K562 (cell line): Measurements from ENCODE around the gene POLD4. TPM values are rescaled to one million over a fixed set of nuclear protein-coding genes. Genes with fewer than 3 reads are reported as not detected.

Experiments used
- CBX1 ChIP-seq: sonication (generic); IDR thresholded peaks from 2 replicates; pipeline ENCODE4 v1.6.1; 2016; ENCODE audit warnings: antibody characterized with exemption, low read depth, mild to moderate bottlenecking
- E2F6 ChIP-seq, 2 experiments: IDR thresholded peaks; 2 replicates each; pipeline ENCODE4 v1.6.1; 2011; ENCODE audit warnings: borderline replicate concordance in 1 of 2, control low read depth in 1 of 2, low read depth in 1 of 2, low read length in 1 of 2, mild to moderate bottlenecking in 1 of 2, mixed read lengths in 1 of 2, moderate library complexity in 1 of 2; ENCODE audit not compliant: insufficient read depth in 1 of 2, insufficient read length in 1 of 2, poor library complexity in 1 of 2, severe bottlenecking in 1 of 2; ENCODE audit errors: extremely low read depth in 1 of 2
- HNRNPLL ChIP-seq: fragments of 200-400 bp; formaldehyde crosslinking; IDR thresholded peaks from 2 replicates; pipeline ENCODE4 v1.6.1; 2017; ENCODE audit warnings: low read length, low read depth, mild to moderate bottlenecking; ENCODE audit not compliant: poor library complexity, severe bottlenecking
- ILF3 ChIP-seq: fragments of 450-650 bp; IDR thresholded peaks from 2 replicates; pipeline ENCODE4 v1.6.1; 2018; ENCODE audit warnings: antibody characterized with exemption, mild to moderate bottlenecking, moderate library complexity, borderline replicate concordance
- NEUROD1 ChIP-seq: fragments of 150-350 bp; IDR thresholded peaks from 2 replicates; pipeline ENCODE4 v1.6.1; 2014; ENCODE audit warnings: borderline replicate concordance, low read length, low read depth; ENCODE audit not compliant: partially characterized antibody
- NFIX ChIP-seq: fragments of 250-450 bp; sonication (Bioruptor Pico); IDR thresholded peaks from 2 replicates; pipeline ENCODE4 v1.4.0; 2020; ENCODE audit warnings: low read depth, mild to moderate bottlenecking, moderate library complexity
- NKRF ChIP-seq: fragments of 450-650 bp; IDR thresholded peaks from 2 replicates; pipeline ENCODE4 v1.6.1; 2016; ENCODE audit warnings: borderline replicate concordance
- NONO ChIP-seq, 2 experiments: fragments of 200-400 bp in 1 of 2; fragments of 450-650 bp in 1 of 2; formaldehyde crosslinking in 1 of 2; IDR thresholded peaks; 2 replicates each; pipeline ENCODE4 v1.6.1; 2017; ENCODE audit warnings: low read depth in 2 of 2, mild to moderate bottlenecking in 2 of 2, moderate library complexity in 2 of 2, low read length in 1 of 2
- RBM22 ChIP-seq: fragments of 200-400 bp; formaldehyde crosslinking; IDR thresholded peaks from 2 replicates; pipeline ENCODE4 v1.6.1; 2018; ENCODE audit warnings: low read length, low read depth; ENCODE audit not compliant: poor library complexity, severe bottlenecking
- RFX5 ChIP-seq: IDR thresholded peaks from 2 replicates; pipeline ENCODE4 v1.6.1; 2011; ENCODE audit warnings: low read depth, mild to moderate bottlenecking, improper control_type of control experiment, low read length
- ZNF324 ChIP-seq: fragments of 250-450 bp; sonication (Bioruptor Pico); IDR thresholded peaks from 2 replicates; pipeline ENCODE4 v1.4.0; 2020; ENCODE audit warnings: mild to moderate bottlenecking
- ZNF592 ChIP-seq: fragments of 450-650 bp; IDR thresholded peaks from 2 replicates; pipeline ENCODE4 v1.6.1; 2017; ENCODE audit warnings: antibody characterized with exemption, mild to moderate bottlenecking
- ZNF655 ChIP-seq: fragments of 250-450 bp; sonication (Bioruptor Pico); IDR thresholded peaks from 2 replicates; pipeline ENCODE4 v1.5.0; 2021
- polyA plus RNA-seq, 8 experiments: library from polyadenylated mRNA; depleted of rRNA in 4 of 8; stranded (reverse) in 5 of 8; unstranded in 3 of 8; fragments of >200 nt; fragmentation: Nextera tagmentation in 2 of 8; fragmentation: Illumina TruSeq in 1 of 8; extraction: Ambion mirVana in 2 of 8; extraction: Trizol in 1 of 8; gene quantifications; 2 replicates each; pipeline versions ENCODE4 v1.2.1 to v1.2.3, GENCODE V29; 2011 to 2014; ENCODE audit warnings: inconsistent platforms in 1 of 8, missing spikeins in 1 of 8
- total RNA-seq, 7 experiments: library from RNA; depleted of rRNA in 6 of 7; stranded (reverse); fragments of >200 nt in 6 of 7; fragmentation: Illumina TruSeq in 2 of 7; extraction: Trizol in 2 of 7; gene quantifications; 2 replicates each; pipeline versions ENCODE4 v1.2.1 to v1.2.3, GENCODE V29; 2011 to 2021; ENCODE audit warnings: low replicate concordance in 1 of 7

POLD4 gene
- total and polyA plus RNA-seq, 9 of the 15 experiments (the other 6 are each of a cell fraction or from before 2014, with no cell fraction given) = 5.8 to 64.5 (median 18.3) TPM

- no peak for TF ChIP-seq ZNF655 (CRISPR knock-in tag)
- TF ChIP-seq NEUROD1 = peak; percentile 60
- TF ChIP-seq ZNF592 = peak; percentile 76
- peak; percentile 94 to 99 for TF ChIP-seq E2F6 (IDR thresholded peaks at IDR 0.05; ENCODE audit: borderline replicate concordance in 1 of 2, extremely low read depth in 1 of 2, insufficient read depth in 1 of 2, insufficient read length in 1 of 2, low read depth in 1 of 2, low read length in 1 of 2, poor library complexity in 1 of 2, severe bottlenecking in 1 of 2)
- no peak for TF ChIP-seq ILF3
- TF ChIP-seq NONO (IDR thresholded peaks at IDR 0.05; ENCODE audit: low read depth in 2 of 2, low read length in 1 of 2) = peak in 1 of 2 experiments; percentile 65; a peak in 1 of 4 replicates
- TF ChIP-seq RBM22 = peak; percentile 55
- TF ChIP-seq ZNF324 (CRISPR knock-in tag) = no peak
- TF ChIP-seq HNRNPLL = peak; percentile 31
- peak; percentile 98 for TF ChIP-seq NKRF
- TF ChIP-seq NFIX (CRISPR knock-in tag) = no peak
- TF ChIP-seq CBX1 = peak; percentile 79; the same call in 1 of the 2 replicates
- no peak for TF ChIP-seq RFX5
These were observed 38.2 kb upstream of the POLD4 start, which contains the start of gene RAD9A (continued) for GRCh38 chr11:67391304-67392182.
